ENCODE results near the gene YAE1.

GRCh38 chr7:39536951-39537350 lies 29.3 kb upstream of the YAE1 start:
- TF ChIP-seq CTCF (IDR thresholded peaks at IDR 0.05; ENCODE audit: low read depth, low read length) = no peak
- no peak for TF ChIP-seq EZH2phosphoT487 (IDR thresholded peaks at IDR 0.05; ENCODE audit: low read depth)

All from OCI-LY3 (cell line).